Measurements from ENCODE around the gene PRODH2. TPM values are rescaled to one million over a fixed set of nuclear protein-coding genes. Genes with fewer than 3 reads are reported as not detected.

PRODH2 gene
- total and polyA plus RNA-seq, 2 donors (not counting 3 experiments of a cell fraction or from before 2014, with no cell fraction given) = not detected

- Histone ChIP-seq H2AFZ (ENCODE audit: low read depth, low read length) (peak overlapping the region; percentile 45), H3K9ac (replicated peaks; ENCODE audit: extremely low read depth, insufficient read depth, low read length) (peak overlapping the region; percentile 56), H3K4me1 (ENCODE audit: control insufficient read depth, extremely low read depth, insufficient read depth, low read length) (peaks cover 22% of the 10 kb centered on the region), H3K4me2 (ENCODE audit: insufficient read depth, low read length) (peak overlapping the region; percentile 45), H3K36me3 (ENCODE audit: control insufficient read depth in 2 of 2, extremely low read depth in 1 of 2, insufficient read depth in 2 of 2, low read length in 2 of 2) (peaks cover 0 to 15% of the 10 kb centered on the region in 2 experiments), H3K9me1 (replicated peaks; ENCODE audit: control insufficient read depth, extremely low read depth, insufficient read depth, low read length) (no peaks in the 10 kb centered on the region), H3K79me2 (ENCODE audit: control insufficient read depth, insufficient read depth, low read length) (peaks cover 14% of the 10 kb centered on the region), H3K9me3 (replicated peaks; ENCODE audit: control insufficient read depth, insufficient read depth, low read length) (no peaks in the 10 kb centered on the region), H4K20me1 (replicated peaks; ENCODE audit: control insufficient read depth, extremely low read depth, insufficient read depth, low read length) (no peaks in the 10 kb centered on the region), H3K27me3 (ENCODE audit: control insufficient read depth in 2 of 2, insufficient read depth in 2 of 2, low read length in 2 of 2) (no peaks in the 10 kb centered on the region), H3K27ac (ENCODE audit: insufficient read depth, low read depth, low read length) (peak overlapping the region; percentile 78), H3K4me3 (replicated peaks in 1 of 3; ENCODE audit: insufficient read depth in 1 of 3, low read depth in 1 of 3, low read length in 3 of 3) (peak overlapping the region in 2 of 3 experiments; percentile 16 to 27)
- intact Hi-C loops (cut with micrococcal nuclease) = loop anchor here (1.0 to 5.0 kb wide), 2 partner anchors 9 to 110 kb away; partner anchors contain the start of genes COX6B1 and LIN37
- no TSS peak for BruUV-seq (replicated peaks)
- FAIRE-seq (no peak), DNase-seq (ENCODE audit: low read depth, low spot score) (peak; percentile 62)
- POLR2A ChIA-PET = interaction anchor here (0.9 to 1.0 kb wide), 2 partner anchors 9 to 17 kb away, joined by 3 to 5 read pairs; partner anchors contain the start of gene LIN37
- TF ChIP-seq POLR2A (IDR thresholded peaks at IDR 0.05; ENCODE audit: low read depth, low read length) (peak; percentile 44), POLR2AphosphoS5 (IDR thresholded peaks at IDR 0.05; ENCODE audit: insufficient read depth, low read depth, low read length) (peak; percentile 14), FOS (IDR thresholded peaks at IDR 0.05; ENCODE audit: borderline replicate concordance, insufficient read depth, low read length) (peak; percentile 22), MYC (IDR thresholded peaks at IDR 0.05; ENCODE audit: low read depth, low read length) (no peak)
- CTCF ChIA-PET = interaction anchor here (0.8 to 0.9 kb wide), 3 partner anchors 9 to 17 kb away, joined by 3 to 4 read pairs (median 3); partner anchors contain the start of gene LIN37
- dilution Hi-C loops (cut with MboI; ENCODE audit: extremely low pct_ligation_motif_present, low sequenced_read_pairs) = no loop called here
Measured at GRCh38 chr19:35757231-35757748, 55.4 kb downstream of the PRODH2 start.

GRCh38 chr19:35756377-35757230, 56.0 kb downstream of the PRODH2 start, which contains the start of gene HSPB6:
TSS of gene HSPB6 (minus strand) at chr19:35757029. CDS start at chr19:35757008, 21 bp downstream.
- peaks cover 0 to 13% of the 10 kb centered on the region in 2 experiments for H3K36me3 ChIP-seq (ENCODE audit: control insufficient read depth in 2 of 2, extremely low read depth in 1 of 2, insufficient read depth in 2 of 2, low read length in 2 of 2)
- no peaks in the 10 kb centered on the region for H3K9me1 ChIP-seq (replicated peaks; ENCODE audit: control insufficient read depth, extremely low read depth, insufficient read depth, low read length)
- no TSS peak for BruUV-seq (replicated peaks)
- DNase-seq (ENCODE audit: low read depth, low spot score) = peak; percentile 37
- ChIA-PET POLR2A (interaction anchor here (0.9 to 1.0 kb wide), 2 partner anchors 8 to 16 kb away, joined by 3 to 5 read pairs; partner anchors contain the start of gene LIN37), CTCF (interaction anchor here (0.9 kb wide), 3 partner anchors 8 to 16 kb away, joined by 3 to 4 read pairs (median 3); partner anchors contain the start of genes LIN37, PSENEN and U2AF1L4)
- peak within 1 kb of the TSS; percentile 45 for H3K4me2 ChIP-seq (ENCODE audit: insufficient read depth, low read length)
- intact Hi-C loops (cut with micrococcal nuclease) = loop anchor here (1.0 to 5.0 kb wide), 2 partner anchors 8 to 109 kb away; partner anchors contain the start of genes COX6B1 and LIN37
- H3K79me2 ChIP-seq (ENCODE audit: control insufficient read depth, insufficient read depth, low read length) = peaks cover 14% of the 10 kb centered on the region
- H3K9ac ChIP-seq (replicated peaks; ENCODE audit: extremely low read depth, insufficient read depth, low read length) = peak within 1 kb of the TSS; percentile 56
- peak; percentile 50 for FAIRE-seq
- no peaks in the 10 kb centered on the region for H3K27me3 ChIP-seq (ENCODE audit: control insufficient read depth in 2 of 2, insufficient read depth in 2 of 2, low read length in 2 of 2)
- H4K20me1 ChIP-seq (replicated peaks; ENCODE audit: control insufficient read depth, extremely low read depth, insufficient read depth, low read length) = no peaks in the 10 kb centered on the region
- H2AFZ ChIP-seq (ENCODE audit: low read depth, low read length) = peak within 1 kb of the TSS; percentile 45
- dilution Hi-C loops (cut with MboI; ENCODE audit: extremely low pct_ligation_motif_present, low sequenced_read_pairs) = no loop called here
- TF ChIP-seq MAX (IDR thresholded peaks at IDR 0.05; ENCODE audit: insufficient read depth, insufficient read length) (no peak), POLR2A (IDR thresholded peaks at IDR 0.05; ENCODE audit: low read depth, low read length) (no peak), POLR2AphosphoS5 (IDR thresholded peaks at IDR 0.05; ENCODE audit: insufficient read depth, low read depth, low read length) (no peak), EZH2 (IDR thresholded peaks at IDR 0.05; ENCODE audit: borderline replicate concordance, low read depth, low read length, severe bottlenecking) (no peak), MYC (IDR thresholded peaks at IDR 0.05; ENCODE audit: low read depth, low read length) (no peak), JUN (IDR thresholded peaks at IDR 0.05; ENCODE audit: borderline replicate concordance, insufficient read depth, insufficient read length, low read depth) (no peak), GATA2 (IDR thresholded peaks at IDR 0.05; ENCODE audit: insufficient read depth, insufficient read length, low read depth, low read length) (no peak), FOS (IDR thresholded peaks at IDR 0.05; ENCODE audit: borderline replicate concordance, insufficient read depth, low read length) (no peak)
- TF ChIP-seq, protein P1, sequence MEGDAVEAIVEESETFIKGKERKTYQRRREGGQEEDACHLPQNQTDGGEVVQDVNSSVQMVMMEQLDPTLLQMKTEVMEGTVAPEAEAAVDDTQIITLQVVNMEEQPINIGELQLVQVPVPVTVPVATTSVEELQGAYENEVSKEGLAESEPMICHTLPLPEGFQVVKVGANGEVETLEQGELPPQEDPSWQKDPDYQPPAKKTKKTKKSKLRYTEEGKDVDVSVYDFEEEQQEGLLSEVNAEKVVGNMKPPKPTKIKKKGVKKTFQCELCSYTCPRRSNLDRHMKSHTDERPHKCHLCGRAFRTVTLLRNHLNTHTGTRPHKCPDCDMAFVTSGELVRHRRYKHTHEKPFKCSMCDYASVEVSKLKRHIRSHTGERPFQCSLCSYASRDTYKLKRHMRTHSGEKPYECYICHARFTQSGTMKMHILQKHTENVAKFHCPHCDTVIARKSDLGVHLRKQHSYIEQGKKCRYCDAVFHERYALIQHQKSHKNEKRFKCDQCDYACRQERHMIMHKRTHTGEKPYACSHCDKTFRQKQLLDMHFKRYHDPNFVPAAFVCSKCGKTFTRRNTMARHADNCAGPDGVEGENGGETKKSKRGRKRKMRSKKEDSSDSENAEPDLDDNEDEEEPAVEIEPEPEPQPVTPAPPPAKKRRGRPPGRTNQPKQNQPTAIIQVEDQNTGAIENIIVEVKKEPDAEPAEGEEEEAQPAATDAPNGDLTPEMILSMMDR (IDR thresholded peaks at IDR 0.05; ENCODE audit: extremely low read depth in 1 of 2, insufficient read depth in 1 of 2, low read depth in 1 of 2, low read length in 2 of 2) = no peak
- no peaks in the 10 kb centered on the region for H3K9me3 ChIP-seq (replicated peaks; ENCODE audit: control insufficient read depth, insufficient read depth, low read length)
- peak within 1 kb of the TSS; percentile 78 for H3K27ac ChIP-seq (ENCODE audit: insufficient read depth, low read depth, low read length)
- peaks cover 22% of the 10 kb centered on the region for H3K4me1 ChIP-seq (ENCODE audit: control insufficient read depth, extremely low read depth, insufficient read depth, low read length)
- H3K4me3 ChIP-seq (replicated peaks in 1 of 3; ENCODE audit: insufficient read depth in 1 of 3, low read depth in 1 of 3, low read length in 3 of 3) = peak within 1 kb of the TSS in 2 of 3 experiments; percentile 16 to 27

Measured in endothelial cell of umbilical vein (primary cell).